PC-3 (cell line): ENCODE measurements around the gene CD58.

ENCODE experiments used
- EZH2phosphoT487 ChIP-seq: fragments of 300-600 bp; sonication (generic); IDR thresholded peaks from 2 replicates; pipeline ENCODE4 v1.6.1; 2018; ENCODE audit warnings: mild to moderate bottlenecking, antibody characterized with exemption, low read length, borderline replicate concordance
- TF ChIP-seq, protein P1 (sequence below): fragments of 300-600 bp; sonication (generic); conservative IDR thresholded peaks from 2 replicates; pipeline ENCODE4 v1.5.1; 2017; ENCODE audit warnings: antibody characterized with exemption, low read depth, mild to moderate bottlenecking, low read length

DNA sequence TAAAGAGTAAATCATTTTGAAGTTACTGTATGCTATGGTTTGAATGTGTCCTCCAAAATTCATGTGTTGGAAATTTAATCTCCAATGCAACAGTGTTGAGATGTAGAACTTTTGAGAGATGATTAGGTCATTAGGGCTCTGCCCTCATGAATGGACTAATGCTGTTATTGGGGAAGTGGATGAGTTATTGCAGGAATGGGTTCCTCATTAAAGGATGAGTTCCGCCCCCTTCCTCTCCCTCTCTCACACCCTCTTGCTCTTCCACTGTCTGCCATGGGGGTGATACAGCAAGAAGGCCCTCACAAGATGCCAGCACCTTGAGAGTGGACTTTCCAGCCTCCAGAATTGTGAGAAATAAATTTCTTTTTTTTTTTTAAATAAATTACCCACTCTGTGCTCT lies 100.2 kb downstream of the CD58 start:
- no peak for TF ChIP-seq EZH2phosphoT487
- TF ChIP-seq, protein P1, sequence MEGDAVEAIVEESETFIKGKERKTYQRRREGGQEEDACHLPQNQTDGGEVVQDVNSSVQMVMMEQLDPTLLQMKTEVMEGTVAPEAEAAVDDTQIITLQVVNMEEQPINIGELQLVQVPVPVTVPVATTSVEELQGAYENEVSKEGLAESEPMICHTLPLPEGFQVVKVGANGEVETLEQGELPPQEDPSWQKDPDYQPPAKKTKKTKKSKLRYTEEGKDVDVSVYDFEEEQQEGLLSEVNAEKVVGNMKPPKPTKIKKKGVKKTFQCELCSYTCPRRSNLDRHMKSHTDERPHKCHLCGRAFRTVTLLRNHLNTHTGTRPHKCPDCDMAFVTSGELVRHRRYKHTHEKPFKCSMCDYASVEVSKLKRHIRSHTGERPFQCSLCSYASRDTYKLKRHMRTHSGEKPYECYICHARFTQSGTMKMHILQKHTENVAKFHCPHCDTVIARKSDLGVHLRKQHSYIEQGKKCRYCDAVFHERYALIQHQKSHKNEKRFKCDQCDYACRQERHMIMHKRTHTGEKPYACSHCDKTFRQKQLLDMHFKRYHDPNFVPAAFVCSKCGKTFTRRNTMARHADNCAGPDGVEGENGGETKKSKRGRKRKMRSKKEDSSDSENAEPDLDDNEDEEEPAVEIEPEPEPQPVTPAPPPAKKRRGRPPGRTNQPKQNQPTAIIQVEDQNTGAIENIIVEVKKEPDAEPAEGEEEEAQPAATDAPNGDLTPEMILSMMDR = no peak
